Measurements from ENCODE around the gene SLC9A9.

SLC9A9 gene

DNA sequence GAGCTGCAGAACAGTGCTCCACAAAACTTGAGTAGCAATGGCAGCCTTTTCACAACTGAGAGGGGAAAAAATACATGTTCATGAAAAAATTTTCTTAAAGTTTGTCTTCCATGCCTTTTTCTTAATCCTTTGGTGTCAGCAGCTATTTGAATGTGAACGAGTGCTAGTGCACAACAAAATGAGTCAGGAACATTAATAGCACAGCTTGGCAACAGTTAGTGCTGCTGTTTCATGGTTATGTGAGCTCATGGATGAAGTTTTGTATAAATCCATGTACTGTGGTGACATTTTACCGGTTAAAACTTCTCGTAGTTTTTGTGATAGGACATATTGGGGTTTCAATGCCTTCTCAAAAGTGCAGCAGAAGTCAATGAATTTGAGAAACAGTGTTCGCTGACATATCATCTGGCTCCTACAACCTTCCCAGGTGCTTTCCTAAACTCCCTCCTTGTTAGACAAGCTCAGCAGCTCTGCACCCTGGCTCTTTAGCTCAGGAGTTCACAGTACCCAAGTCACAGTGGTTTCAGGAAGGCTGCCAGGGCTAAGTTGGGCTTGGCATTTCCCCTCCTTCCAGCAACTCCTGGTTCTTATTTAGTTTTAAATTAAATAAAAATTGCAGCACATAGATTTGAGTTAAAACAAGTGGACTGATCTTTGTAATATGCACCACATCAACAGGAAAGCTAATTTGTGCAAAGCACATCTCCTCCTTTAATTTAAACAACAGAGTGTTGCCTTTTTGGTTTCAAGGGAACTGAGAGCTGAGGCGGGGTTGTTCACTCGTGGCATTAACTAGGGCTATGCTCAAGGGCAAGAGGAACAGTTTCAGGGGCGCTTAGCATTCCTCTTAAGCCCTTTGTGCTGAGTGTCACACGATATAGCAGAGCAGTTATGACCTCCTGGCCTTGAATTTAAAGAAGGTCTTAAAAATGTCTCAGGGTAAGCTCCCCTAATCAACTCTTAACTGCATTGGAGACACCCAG is 365.9 kb downstream of the SLC9A9 start:
- DNase-seq, result no peak

DNA sequence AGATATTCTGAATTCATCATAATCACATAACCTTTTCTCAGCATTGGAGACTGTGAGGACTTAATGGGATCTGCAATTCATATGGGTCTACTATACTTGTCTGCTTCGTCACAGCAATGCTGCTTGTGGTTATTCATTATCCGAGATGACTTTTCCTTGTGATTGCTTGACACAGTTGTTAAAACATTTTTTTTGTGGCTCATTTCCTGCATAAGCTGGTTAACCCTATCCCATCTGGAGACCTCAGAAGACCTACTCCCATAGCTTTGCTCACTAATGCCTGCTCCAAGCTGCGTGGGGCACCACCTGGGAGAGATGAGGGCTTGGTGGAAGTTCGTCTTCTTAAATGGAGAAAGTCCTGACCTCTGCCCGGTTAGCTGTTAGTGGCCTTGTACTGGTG is 367.9 kb downstream of the SLC9A9 start:
- DNase-seq, result no peak

DNA sequence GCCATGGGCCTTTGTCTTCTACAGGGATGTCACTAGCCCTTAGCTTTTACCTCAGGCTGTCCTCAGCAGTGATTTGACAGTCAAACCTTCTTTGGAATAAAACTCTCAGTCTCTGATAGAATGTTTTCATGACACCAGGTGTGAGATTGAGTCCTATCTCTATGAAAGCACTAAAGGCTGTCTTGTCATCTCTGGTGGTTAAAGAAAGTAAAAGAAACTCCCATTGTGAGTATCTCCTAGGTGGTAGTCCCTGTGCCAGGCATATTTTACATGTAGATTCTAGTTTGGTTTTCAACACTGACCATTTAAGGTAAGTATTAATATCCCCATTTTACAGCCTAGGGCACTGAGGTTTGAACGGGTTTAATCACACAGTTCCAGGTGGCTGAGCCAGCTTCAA is 368.5 kb downstream of the SLC9A9 start:
- DNase-seq, result no peak

DNA sequence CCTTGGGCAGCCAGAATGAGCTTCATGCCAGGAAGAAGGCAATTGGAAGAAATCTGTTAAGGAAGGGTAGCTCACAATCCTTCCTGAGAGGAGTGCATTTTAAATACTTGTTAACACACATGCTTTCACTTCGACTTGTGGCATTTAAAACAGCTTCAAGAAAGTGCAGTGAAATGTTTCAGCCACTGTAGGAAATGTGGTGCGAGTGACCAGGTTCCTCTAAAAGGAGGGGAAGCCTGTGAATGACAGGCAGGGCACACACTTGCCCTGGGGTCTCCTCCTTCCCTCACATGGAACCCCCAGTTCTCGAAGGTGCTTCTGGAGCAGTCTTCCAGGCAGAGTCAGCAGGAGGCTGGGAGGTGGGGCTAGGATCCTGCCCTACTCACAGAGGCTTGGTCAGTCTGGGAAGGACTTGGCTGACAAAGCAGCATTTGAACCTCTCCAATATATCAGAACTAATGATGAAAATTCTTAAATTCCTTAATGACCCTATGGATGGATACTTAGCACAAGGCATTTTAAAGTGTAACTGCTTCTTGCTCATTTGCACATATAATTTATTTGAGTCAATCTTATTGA is 370.1 kb downstream of the SLC9A9 start:
- DNase-seq, result no peak

DNA sequence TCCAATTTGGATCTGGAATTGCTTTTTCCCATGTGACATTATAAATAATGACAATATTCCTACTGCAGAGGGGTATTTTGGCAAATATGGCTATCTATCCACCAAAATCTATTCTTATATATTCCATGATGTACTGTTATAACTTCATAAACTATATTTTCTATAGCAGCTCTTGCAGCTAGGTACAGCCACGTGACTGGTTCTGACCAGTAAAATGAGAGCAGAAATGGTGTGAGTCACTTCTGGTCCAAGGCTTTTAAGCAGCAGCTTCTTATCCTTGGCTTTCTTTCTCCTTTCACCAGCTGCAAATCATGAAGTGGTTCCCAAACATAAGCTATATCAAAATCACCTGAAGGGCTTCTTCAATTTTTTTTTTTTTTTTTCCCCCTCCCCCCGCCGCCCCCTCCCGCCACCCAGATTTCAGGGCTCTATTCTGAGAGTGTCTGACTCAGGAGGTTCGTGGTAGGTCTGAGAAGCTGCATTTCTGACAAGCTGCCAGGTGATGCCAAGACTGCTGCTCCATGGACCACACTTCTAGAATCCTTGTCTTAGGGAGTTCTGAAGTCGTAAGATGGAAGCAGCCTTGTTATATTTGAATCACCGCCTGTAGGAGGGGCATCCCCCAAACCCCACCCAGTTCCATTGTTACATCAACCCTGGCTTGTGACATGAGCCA is 371.2 kb downstream of the SLC9A9 start:
- DNase-seq, result no peak

DNA sequence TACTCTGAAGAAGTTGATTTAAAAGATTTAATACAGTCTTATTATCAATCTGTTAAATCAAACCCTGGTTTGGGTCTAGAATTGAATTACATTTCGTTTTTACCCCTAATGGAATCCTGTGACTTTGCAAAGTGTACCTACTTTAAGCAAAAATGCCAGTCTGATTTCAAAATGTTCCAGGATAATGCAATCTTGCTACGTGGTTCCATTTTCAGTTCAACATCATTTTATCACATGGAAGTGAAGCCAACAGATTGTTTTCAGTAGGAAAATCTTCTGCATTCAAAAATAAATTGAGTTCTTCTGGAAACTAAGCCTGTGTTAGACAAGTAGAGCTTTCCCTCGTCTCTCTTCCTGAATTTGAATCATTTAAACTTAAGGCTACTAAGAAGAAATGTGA is 372.3 kb downstream of the SLC9A9 start:
- no peak for DNase-seq

DNA sequence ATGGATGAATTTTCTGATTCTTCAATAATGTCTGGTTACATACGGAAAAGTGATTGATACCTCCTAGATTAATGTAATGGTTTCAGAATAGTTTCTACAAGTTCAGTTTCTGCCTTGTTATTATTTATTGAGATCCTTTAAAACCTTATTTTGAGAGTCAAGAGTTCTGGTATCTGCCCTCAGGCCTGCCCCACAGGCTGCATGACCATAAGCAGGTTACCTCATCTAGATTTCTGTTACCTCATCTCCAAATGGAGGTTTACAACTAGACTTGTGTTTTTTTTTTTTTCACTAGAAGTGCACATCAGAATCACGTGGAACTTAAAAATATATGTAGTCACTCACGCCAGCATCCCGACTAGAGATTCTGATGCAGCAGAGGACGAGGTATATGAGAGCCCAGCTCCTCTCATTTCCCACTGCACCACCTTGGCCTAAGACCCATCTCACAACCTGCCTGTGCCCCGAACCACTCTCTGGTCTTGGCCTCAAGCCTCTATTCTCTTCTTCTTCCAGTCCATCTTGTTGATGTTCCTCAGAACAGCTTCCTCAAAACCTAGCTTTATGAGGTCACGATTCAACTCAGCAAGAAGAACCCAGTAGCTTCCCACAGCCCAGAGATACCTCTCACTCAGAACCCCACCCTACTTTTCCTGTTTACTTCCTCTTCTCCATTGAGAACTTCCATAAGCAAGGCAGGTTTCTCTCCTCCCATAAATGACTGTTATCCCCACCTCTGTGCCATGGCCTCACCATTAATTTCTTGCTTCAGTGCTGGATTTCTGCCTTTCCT is 375.3 kb downstream of the SLC9A9 start:
- no peak for DNase-seq

DNA sequence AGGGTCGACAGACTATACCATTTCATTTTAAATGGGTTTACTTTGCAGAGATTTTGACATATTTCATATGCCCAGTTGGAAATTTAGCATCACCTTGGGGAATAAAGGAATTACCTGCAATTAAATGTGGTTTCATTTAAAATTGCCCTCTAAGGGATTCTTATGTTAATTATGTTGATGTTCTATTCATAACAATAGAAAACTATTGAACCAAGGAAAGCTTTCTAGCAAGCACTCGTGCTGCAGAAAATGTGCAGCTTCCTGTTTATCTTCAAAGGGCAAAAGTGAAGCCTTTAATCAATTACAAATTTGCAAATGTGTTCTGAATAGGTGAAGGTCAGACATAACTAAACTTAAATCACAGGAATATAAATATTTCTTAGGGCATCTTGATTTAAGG is 376.6 kb downstream of the SLC9A9 start:
- no peak for DNase-seq

DNA sequence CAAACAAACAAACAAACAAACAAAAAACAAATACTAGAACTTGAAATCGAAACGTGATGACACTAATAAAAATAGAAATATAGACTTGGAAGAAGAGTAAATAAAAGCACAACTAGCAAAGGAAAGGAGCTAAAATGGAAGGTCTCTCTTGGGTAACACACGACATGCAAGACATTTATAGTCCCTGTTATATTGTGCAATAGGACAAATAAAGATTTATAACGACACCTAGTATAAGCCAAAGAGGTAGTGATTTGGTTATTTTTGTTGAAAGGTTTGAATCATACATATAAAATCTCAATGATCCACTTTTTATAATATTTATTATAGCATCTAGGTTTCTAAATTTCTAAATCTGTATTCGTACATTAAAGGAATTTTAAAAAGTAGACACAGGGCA is 379.1 kb downstream of the SLC9A9 start:
- DNase-seq, result no peak

DNA sequence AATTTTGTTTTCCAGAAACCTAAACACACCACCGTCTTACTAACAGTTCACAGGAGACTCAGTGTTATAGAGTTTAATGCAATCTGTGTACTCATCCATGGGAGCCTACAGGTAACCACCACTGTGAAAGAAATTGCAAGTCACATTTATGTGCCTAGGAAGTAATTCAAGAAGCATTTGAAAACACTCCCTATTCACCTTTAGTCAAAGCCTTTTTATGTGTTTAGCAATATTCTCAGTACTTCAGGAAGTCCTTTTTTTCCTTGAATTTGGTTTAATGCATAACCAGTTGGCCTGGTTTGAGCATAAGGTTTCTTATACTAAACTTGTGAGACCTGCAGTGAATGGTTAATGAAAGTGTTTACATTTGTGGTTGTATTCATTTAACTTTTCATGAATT is 382.6 kb downstream of the SLC9A9 start:
- no peak for DNase-seq

DNA sequence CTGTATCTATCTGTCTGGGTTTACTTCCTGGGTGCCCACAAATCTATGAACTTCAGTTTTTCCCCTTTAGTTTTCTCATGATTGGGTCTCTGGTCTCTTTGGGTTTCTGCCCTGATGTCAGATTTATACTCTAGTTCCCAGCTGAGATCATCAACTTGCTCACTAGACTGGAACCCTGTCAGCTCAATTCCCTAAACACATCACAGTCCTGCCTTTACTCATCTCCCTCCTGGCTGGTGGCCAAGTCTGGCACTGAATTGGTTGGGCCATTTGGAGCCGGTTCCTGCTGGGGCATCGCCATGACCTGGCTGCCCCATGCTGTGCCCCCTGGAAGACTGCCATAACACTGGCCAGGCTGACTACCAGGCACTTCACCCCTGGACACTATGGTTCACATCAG is 383.4 kb downstream of the SLC9A9 start:
- DNase-seq, result no peak

DNA sequence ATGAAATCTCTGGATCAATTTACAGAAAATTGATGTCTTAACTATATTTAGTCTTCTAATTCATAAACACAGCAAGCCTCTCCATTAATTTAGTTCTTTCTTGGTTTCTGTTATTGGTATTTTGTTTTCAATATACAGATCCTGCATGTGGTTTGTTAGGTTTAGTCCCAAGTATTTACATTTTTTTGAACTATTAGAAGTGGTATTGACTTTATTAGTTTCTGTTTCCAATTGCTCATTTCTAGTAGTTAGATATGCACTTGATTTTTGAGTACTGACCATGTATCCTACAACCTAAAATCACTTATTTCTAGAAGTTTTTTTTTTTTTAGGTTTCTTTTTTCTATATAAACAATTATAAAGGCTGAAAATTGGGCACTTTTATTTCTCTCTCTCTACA is 392.8 kb downstream of the SLC9A9 start:
- DNase-seq, result no peak

DNA sequence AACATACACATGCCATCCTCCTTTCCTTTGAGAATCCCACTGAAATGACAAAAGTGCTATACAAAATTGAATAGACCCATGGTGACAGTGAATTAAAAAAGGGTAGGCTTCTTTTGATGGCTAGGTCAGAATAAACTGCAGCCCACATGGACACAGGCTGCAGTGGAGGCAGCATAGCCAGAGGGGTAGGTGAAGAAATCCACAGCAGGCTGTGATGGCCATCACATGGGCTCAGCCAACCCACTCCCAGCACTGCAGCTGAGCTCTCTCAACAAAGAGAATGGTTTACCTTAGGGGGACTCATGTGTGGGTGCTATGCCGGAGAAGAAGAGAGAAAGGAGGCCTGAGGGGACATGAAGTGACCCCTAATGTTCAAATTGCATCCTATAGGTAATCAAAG is 397.6 kb downstream of the SLC9A9 start:
- DNase-seq, result no peak

DNA sequence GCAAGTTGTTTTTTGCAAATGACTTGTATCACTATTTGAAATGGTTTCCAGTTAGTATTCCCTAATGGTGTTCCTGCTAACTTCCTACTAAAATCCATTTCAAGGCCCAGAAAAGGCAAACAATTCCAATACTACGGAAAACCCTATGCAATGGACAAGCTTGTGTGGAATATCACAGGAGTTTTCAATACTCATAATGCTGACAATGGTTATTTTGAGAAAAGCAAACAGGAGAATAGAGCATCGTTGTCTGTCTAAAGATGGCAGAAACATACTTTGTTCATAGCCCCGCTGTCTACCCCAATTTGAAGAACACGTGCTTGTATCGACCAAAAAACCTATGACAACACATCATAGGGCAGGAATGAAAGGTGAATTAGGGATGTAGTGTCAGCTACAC is 400.8 kb downstream of the SLC9A9 start:
- no peak for DNase-seq

DNA sequence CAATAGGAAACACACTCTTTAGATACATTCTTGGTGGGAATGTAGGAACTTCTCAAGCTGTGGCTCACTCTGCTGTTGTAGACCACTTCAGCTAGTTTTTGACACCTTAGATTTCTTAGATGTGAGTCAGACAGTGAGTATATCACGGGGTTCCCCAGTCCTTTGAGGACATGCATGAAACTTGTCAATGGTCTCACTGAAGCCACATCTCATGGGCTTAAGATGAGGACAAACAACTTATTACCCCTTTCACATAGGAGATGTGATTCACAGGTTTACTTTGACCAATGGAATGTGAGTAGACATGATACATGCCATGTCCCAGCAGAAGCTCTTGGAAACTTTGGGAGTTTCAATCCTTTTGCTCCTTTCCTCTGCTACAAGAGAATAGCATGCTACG is 403.1 kb downstream of the SLC9A9 start:
- DNase-seq, result no peak

DNA sequence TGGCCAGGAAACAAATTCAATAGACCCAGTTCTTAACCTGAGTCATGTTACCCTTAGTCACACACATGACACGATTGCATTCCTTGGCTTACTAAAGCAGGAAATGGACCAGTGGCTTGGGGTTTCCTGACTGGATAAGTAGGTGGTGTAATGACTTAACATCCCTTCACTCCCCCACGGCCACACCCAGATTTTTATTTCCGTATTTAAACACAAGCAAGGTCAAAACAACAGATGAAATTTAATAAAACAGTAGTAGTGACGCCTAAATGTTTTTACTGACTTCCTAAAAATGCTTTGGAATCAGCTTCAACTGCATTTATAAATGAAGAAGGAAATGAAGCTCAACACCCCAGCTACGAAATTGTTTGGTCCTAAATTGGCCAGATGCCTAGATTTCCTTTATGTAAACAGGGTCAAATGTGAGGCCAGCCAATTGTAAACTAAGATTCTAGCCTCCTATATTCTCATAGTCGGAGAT is 404.4 kb downstream of the SLC9A9 start:
- peak; percentile 28 for DNase-seq

DNA sequence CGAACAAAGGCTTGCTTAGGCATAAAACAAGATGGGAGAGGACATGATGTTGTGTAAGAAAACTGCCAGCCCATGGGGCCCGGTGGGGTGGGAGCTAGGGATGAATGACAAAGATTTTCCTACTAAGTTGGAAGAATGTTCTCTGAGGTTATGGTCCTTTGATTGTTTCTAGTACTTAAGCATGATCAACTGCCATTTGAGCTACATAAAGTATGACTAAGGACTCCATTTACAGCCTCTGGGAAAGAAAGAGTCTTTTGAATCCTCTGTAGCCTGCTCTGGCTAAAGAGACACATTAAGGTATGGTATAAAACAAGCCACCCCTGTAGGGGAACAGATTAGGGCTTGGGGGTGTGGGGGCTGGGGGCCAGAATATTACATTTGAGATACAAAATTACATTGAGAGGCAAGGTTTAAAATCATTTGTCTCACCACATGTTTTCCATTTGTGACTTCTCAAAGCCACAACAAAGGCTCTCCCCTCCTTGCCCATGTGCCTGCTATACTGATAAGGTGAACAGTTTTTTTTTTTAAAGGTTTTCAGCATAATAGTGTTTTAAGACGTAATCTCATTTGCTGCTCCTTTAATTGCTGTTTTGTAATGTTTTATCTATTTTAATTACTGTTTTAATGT is 405.3 kb downstream of the SLC9A9 start:
- peak; percentile 4 for DNase-seq

DNA sequence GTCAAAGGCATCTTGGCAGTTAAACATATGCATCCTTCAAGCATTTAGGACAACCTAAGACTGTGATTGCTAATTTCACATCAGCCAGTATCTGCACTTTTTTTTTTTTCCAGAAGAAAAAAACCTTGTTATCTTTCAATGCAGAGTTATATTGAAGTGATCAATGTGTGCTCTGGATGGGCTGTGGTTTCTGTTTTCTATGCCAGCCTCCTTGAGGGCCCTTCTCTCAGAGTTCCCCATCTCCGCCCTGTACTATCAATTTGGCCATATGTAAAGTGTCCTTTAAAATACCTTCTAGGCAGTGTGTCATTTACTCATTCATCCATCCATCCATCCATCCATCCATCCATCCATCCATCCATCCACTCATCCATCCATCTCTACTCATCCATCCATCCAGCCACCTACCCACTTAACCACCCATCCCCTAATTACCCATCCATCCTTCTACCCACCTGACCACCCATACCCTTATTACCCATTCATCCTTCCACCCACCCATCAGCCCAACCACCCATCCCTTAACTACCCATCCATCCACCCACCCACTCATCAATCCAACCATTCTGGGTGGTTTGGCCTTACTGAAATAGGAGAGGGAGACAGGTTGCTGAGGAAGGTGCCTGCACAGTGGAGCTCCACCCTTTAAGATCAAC is 406.6 kb downstream of the SLC9A9 start:
- no peak for DNase-seq

DNA sequence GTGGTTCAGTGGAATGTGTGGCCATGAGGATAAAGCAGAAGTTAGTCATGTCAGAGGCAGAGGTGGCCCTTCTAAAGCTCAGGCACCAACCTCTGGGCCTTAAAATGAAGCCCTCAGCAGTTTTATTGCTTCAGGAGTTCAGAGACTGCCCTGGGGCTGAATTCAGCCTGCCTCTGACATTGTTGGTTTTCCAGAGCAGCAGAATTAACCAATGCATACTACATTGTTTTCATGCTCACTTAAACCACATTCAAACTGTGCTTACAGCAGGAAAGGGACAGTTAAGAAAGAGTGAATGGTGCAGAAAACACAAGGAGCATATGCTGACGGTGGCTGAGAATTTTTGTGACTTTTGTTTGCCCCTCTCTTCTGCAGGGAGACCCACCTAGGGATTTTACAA is 408.5 kb downstream of the SLC9A9 start:
- DNase-seq, result no peak

DNA sequence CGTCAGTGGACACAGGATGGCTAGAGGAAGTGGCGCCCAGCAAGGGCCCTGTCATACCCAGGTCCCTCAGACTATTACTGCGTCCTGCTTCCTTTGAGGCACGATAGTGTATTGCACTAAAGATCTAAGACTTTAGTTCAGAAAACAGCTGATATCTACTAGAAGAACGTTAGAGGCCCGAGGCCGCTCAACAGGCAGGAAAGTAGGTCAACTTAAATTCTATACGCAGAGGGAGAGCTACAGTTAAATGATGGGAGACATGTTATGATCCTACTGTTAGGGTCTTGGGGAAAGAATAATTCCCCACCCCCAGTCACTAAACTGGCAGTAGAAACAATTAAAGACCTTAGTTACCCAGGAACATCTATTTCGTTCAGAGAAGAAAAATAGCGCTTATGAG is 410.9 kb downstream of the SLC9A9 start:
- no peak for DNase-seq

DNA sequence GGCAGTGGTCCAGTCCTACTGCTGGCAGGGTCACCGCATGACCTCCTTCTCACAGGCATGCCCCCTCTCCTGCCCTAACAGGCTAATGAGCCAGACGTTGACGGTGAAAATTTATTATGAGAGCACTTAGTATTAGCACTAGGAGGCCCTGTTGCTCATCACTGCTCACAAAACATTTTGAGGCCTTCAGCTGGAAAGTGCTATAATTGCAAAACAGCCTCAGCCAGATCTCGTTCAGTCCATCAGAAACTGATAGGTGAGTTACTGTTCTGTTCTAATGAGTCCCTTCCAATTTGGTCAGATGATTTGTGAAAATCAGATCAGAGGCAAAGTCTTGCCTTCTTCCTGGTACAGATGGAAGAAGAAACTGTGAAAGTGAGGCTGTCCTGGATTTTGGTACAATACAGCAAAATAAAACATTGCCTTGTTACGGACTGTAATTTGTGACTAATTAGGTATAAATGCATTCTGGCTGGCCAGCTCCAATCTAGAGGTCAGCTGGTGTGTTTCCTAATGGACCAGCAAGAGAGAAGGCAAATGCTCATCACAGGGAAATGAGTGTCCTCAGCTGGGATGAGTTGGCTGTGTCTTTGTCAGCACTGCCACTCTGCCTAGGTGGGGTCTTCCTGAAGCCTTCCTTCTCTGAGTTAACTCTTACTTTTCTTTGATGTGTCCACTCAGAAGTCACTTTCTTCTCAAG is 411.9 kb downstream of the SLC9A9 start:
- DNase-seq, result no peak

Data from CD4-positive, alpha-beta T cell treated with Interleukin-6 for 4 hours (primary cell).